PC-3 (cell line): ENCODE results near the gene SOX10.

Experiments used
- EZH2 ChIP-seq: fragments of 300-600 bp; sonication (generic); IDR thresholded peaks from one replicate; pipeline ENCODE4 v1.6.1; 2017; ENCODE audit warnings: antibody characterized with exemption, mild to moderate bottlenecking, low read length; ENCODE audit not compliant: unreplicated experiment
- TF ChIP-seq, protein P1 (sequence below): fragments of 300-600 bp; sonication (generic); conservative IDR thresholded peaks from 2 replicates; pipeline ENCODE4 v1.5.1; 2017; ENCODE audit warnings: antibody characterized with exemption, low read depth, mild to moderate bottlenecking, low read length

GRCh38 chr22:37926358-37926757, 58.0 kb downstream of the SOX10 start:
- TF ChIP-seq, protein P1, sequence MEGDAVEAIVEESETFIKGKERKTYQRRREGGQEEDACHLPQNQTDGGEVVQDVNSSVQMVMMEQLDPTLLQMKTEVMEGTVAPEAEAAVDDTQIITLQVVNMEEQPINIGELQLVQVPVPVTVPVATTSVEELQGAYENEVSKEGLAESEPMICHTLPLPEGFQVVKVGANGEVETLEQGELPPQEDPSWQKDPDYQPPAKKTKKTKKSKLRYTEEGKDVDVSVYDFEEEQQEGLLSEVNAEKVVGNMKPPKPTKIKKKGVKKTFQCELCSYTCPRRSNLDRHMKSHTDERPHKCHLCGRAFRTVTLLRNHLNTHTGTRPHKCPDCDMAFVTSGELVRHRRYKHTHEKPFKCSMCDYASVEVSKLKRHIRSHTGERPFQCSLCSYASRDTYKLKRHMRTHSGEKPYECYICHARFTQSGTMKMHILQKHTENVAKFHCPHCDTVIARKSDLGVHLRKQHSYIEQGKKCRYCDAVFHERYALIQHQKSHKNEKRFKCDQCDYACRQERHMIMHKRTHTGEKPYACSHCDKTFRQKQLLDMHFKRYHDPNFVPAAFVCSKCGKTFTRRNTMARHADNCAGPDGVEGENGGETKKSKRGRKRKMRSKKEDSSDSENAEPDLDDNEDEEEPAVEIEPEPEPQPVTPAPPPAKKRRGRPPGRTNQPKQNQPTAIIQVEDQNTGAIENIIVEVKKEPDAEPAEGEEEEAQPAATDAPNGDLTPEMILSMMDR = no peak
- no peak for TF ChIP-seq EZH2
